K562 treated with DMSO at 1 percent for 48 hours (cell line): ENCODE data around the gene BCL2. TPM values are rescaled to one million over a fixed set of nuclear protein-coding genes. Genes with fewer than 3 reads are reported as not detected.

Experiments
- total RNA-seq: library from RNA; unstranded; fragments of 300-600 nt; gene quantifications from 2 replicates; pipeline ENCODE4 v1.2.3, GENCODE V29; 2022; ENCODE audit warnings: low replicate concordance; ENCODE audit errors: extremely low read depth

Gene BCL2
- not detected in 2 replicates for total RNA-seq

GRCh38 chr18:63319383-63320122, at the start of gene BCL2:
BCL2 (minus strand) TSS chr18:63319769.

GRCh38 chr18:63367053-63367953, 47.7 kb upstream of the BCL2 start, which contains the start of gene KDSR:
KDSR (minus strand) TSS chr18:63367206; CDS start chr18:63367118, 88 bp downstream.

Other genes with a start within 250 kb of the BCL2 start
- not detected in 2 replicates for gene KDSR, start 47.4 kb upstream of the BCL2 start, total RNA-seq
- gene VPS4B, start 102.7 kb upstream of the BCL2 start, total RNA-seq: not detected in 2 replicates
- not detected in 2 replicates for gene SERPINB5, start 157.2 kb upstream of the BCL2 start, total RNA-seq
- not detected in 2 replicates for gene SERPINB12, start 222.6 kb upstream of the BCL2 start, total RNA-seq